H1 (cell line): ENCODE results near the gene KCNT1. TPM values are rescaled to one million over a fixed set of nuclear protein-coding genes. Genes with fewer than 3 reads are reported as not detected.

Source experiments
- CTCF ChIA-PET: fragments of 300-600 bp; sonication (Branson Sonifier 250); formaldehyde crosslinking; loops from one replicate; lab custom pipeline; 2021; ENCODE audit not compliant: partially characterized antibody; lab: Charles Lee
- POLR2A ChIA-PET: fragments of 300-600 bp; sonication (Branson Sonifier 250); formaldehyde crosslinking; loops from one replicate; lab custom pipeline; 2021; ENCODE audit warnings: inconsistent platforms; ENCODE audit not compliant: partially characterized antibody; lab: Charles Lee
- DNase-seq, 2 experiments: peaks; one replicate each; pipeline versions ENCODE4 v3.0.0 to v3.0.0-alpha.2; 2010 to 2022; ENCODE audit warnings: low spot score in 2 of 2, low read depth in 1 of 2, mixed read lengths in 1 of 2
- FAIRE-seq: peaks from 2 replicates; lab custom pipeline; 2011; peaks lifted over from hg19 to GRCh38; lab: Jason Lieb, UNC
- H2AFZ ChIP-seq: 2 replicates; pipeline ENCODE4 v1.8.1; 2012; ENCODE audit warnings: low read length, inconsistent platforms
- H2AK5ac ChIP-seq: 2 replicates; pipeline ENCODE4 v1.6.1; 2013; ENCODE audit warnings: low read depth, low read length
- H2BK120ac ChIP-seq: replicated peaks from 2 replicates; pipeline ENCODE3; 2013; ENCODE audit warnings: low read depth, low read length, inconsistent platforms
- H2BK12ac ChIP-seq: 2 replicates; pipeline ENCODE4 v1.6.1; 2013; ENCODE audit warnings: low read depth, low read length
- H2BK15ac ChIP-seq: 2 replicates; pipeline ENCODE4 v1.6.1; 2013; ENCODE audit warnings: low read length
- H2BK20ac ChIP-seq: 2 replicates; pipeline ENCODE4 v1.6.1; 2013; ENCODE audit warnings: low read length
- H2BK5ac ChIP-seq: 2 replicates; pipeline ENCODE4 v1.6.1; 2013; ENCODE audit warnings: low read depth, low read length
- H3K14ac ChIP-seq: 2 replicates; pipeline ENCODE4 v1.6.1; 2013; ENCODE audit warnings: inconsistent platforms; ENCODE audit not compliant: insufficient read length
- H3K18ac ChIP-seq: 2 replicates; pipeline ENCODE4 v1.6.1; 2013; ENCODE audit warnings: low read length; ENCODE audit errors: extremely low read depth
- H3K23ac ChIP-seq: 2 replicates; pipeline ENCODE4 v1.6.1; 2013; ENCODE audit warnings: inconsistent platforms; ENCODE audit not compliant: insufficient read length
- H3K23me2 ChIP-seq: 2 replicates; pipeline ENCODE4 v1.6.1; 2013; ENCODE audit warnings: low read depth, low read length
- H3K27ac ChIP-seq: 2 replicates; pipeline ENCODE4 v1.6.1; 2011; ENCODE audit warnings: low read depth, low read length, inconsistent platforms
- H3K27me3 ChIP-seq, 4 experiments: replicated peaks in 1 of 4; 1 replicate in 1 of 4; 2 replicates in 3 of 4; pipeline versions ENCODE4 v1.6.1 to v1.8.1; 2011 to 2013; ENCODE audit warnings: low read length in 3 of 4, mild to moderate bottlenecking in 3 of 4, inconsistent platforms in 2 of 4, mixed read lengths in 2 of 4, moderate library complexity in 1 of 4; ENCODE audit not compliant: control insufficient read depth in 3 of 4, insufficient read depth in 3 of 4; ENCODE audit errors: extremely low read depth in 1 of 4
- H3K36me3 ChIP-seq, 4 experiments: 2 replicates each; pipeline versions ENCODE4 v1.6.1 to v1.8.1; 2011 to 2013; ENCODE audit warnings: mild to moderate bottlenecking in 4 of 4, low read length in 3 of 4, moderate library complexity in 2 of 4, control low read depth in 1 of 4, inconsistent platforms in 1 of 4; ENCODE audit not compliant: insufficient read depth in 4 of 4, control insufficient read depth in 2 of 4
- H3K4ac ChIP-seq: replicated peaks from 2 replicates; pipeline ENCODE3; 2013; ENCODE audit warnings: low read length, low read depth, mixed read lengths, inconsistent platforms; ENCODE audit not compliant: insufficient read length
- H3K4me1 ChIP-seq, 4 experiments: replicated peaks in 1 of 4; 1 replicate in 1 of 4; 2 replicates in 3 of 4; pipeline versions ENCODE4 v1.6.1 to v1.8.1; 2011 to 2013; ENCODE audit warnings: low read length in 3 of 4, inconsistent platforms in 2 of 4, mixed read lengths in 1 of 4; ENCODE audit not compliant: insufficient read depth in 4 of 4, control insufficient read depth in 3 of 4
- H3K4me2 ChIP-seq, 2 experiments: 2 replicates each; pipeline versions ENCODE4 v1.6.1 to v1.8.1; 2011 to 2013; ENCODE audit warnings: low read depth in 2 of 2, low read length in 2 of 2, control low read depth in 1 of 2, inconsistent platforms in 1 of 2, mild to moderate bottlenecking in 1 of 2; ENCODE audit not compliant: insufficient read depth in 1 of 2
- H3K4me3 ChIP-seq, 4 experiments: fragments of 200-600, 300-600 bp in 1 of 4; sonication (generic), shearing (Covaris generic), sonication (Bioruptor Twin) in 1 of 4; 2 replicates each; pipeline versions ENCODE4 v1.5.1 to v1.8.1; 2011 to 2016; ENCODE audit warnings: low read length in 4 of 4, low read depth in 3 of 4, control low read depth in 2 of 4, inconsistent platforms in 2 of 4, mild to moderate bottlenecking in 2 of 4, mixed read lengths in 1 of 4, moderate library complexity in 1 of 4; ENCODE audit not compliant: insufficient read depth in 2 of 4; ENCODE audit errors: extremely low read depth in 1 of 4
- H3K56ac ChIP-seq: replicated peaks from 2 replicates; pipeline ENCODE3; 2013; ENCODE audit warnings: low read depth, mild to moderate bottlenecking, mixed read lengths, low read length, inconsistent platforms; ENCODE audit not compliant: insufficient read length
- H3K79me1 ChIP-seq: 2 replicates; pipeline ENCODE4 v1.6.1; 2013; ENCODE audit warnings: low read depth, low read length, control low read depth
- H3K79me2 ChIP-seq, 2 experiments: 2 replicates each; pipeline versions ENCODE4 v1.6.1 to v1.8.1; 2012 to 2013; ENCODE audit warnings: low read length in 2 of 2, mild to moderate bottlenecking in 2 of 2, inconsistent platforms in 1 of 2; ENCODE audit not compliant: insufficient read depth in 2 of 2, control insufficient read depth in 1 of 2
- H3K9ac ChIP-seq, 4 experiments: replicated peaks in 1 of 4; 1 replicate in 1 of 4; 2 replicates in 3 of 4; pipeline versions ENCODE4 v1.6.1 to v1.8.1; 2011 to 2013; ENCODE audit warnings: low read depth in 3 of 4, low read length in 3 of 4, control low read depth in 2 of 4, mild to moderate bottlenecking in 2 of 4, moderate library complexity in 2 of 4, inconsistent platforms in 1 of 4; ENCODE audit errors: extremely low read depth in 1 of 4
- H3K9me3 ChIP-seq, 2 experiments: 2 replicates each; pipeline versions ENCODE4 v1.6.1 to v1.8.1; 2012 to 2013; ENCODE audit warnings: mild to moderate bottlenecking in 2 of 2, moderate library complexity in 2 of 2, control low read depth in 1 of 2, inconsistent platforms in 1 of 2, low read depth in 1 of 2, low read length in 1 of 2, mixed read lengths in 1 of 2; ENCODE audit not compliant: insufficient read depth in 2 of 2
- H4K20me1 ChIP-seq, 2 experiments: replicated peaks in 1 of 2; 2 replicates each; pipeline versions ENCODE3 to v1.8.1; 2011 to 2013; ENCODE audit warnings: inconsistent platforms in 2 of 2, low read length in 2 of 2, mild to moderate bottlenecking in 1 of 2; ENCODE audit not compliant: insufficient read depth in 2 of 2, control insufficient read depth in 1 of 2
- H4K5ac ChIP-seq: 2 replicates; pipeline ENCODE4 v1.6.1; 2013; ENCODE audit warnings: low read length, low read depth, mixed read lengths, inconsistent platforms; ENCODE audit not compliant: insufficient read length
- H4K8ac ChIP-seq: 2 replicates; pipeline ENCODE4 v1.8.0; 2013; ENCODE audit warnings: mild to moderate bottlenecking, moderate library complexity, low read length, inconsistent platforms; ENCODE audit not compliant: insufficient read depth; ENCODE audit errors: extremely low read depth
- H4K91ac ChIP-seq: replicated peaks from 2 replicates; pipeline ENCODE3; 2013; ENCODE audit warnings: low read length, mixed read lengths, inconsistent platforms; ENCODE audit not compliant: insufficient read length
- GABPA ChIP-seq: IDR thresholded peaks from 2 replicates; pipeline ENCODE4 v1.6.1; 2011; ENCODE audit warnings: mild to moderate bottlenecking, low read length, moderate library complexity, borderline replicate concordance; ENCODE audit not compliant: insufficient read depth
- KDM4A ChIP-seq: IDR thresholded peaks from one replicate; pipeline ENCODE4 v1.7.1; 2012; ENCODE audit warnings: low read depth, mild to moderate bottlenecking, moderate library complexity, low read length, inconsistent platforms; ENCODE audit not compliant: severe bottlenecking
- POLR2AphosphoS5 ChIP-seq: IDR thresholded peaks from 2 replicates; pipeline ENCODE4 v1.6.1; 2011; ENCODE audit warnings: low read depth, low read length
- RXRA ChIP-seq: IDR thresholded peaks from 2 replicates; pipeline ENCODE4 v1.6.1; 2011; ENCODE audit warnings: low read depth, mild to moderate bottlenecking, low read length, moderate library complexity; ENCODE audit not compliant: insufficient read depth
- SP2 ChIP-seq: IDR thresholded peaks from 2 replicates; pipeline ENCODE4 v1.6.1; 2012; ENCODE audit warnings: mild to moderate bottlenecking, low read length, inconsistent platforms
- SRF ChIP-seq: IDR thresholded peaks from 2 replicates; pipeline ENCODE4 v1.6.1; 2011; ENCODE audit warnings: mild to moderate bottlenecking, low read depth, low read length, moderate library complexity
- TBP ChIP-seq: IDR thresholded peaks from 2 replicates; pipeline ENCODE4 v1.6.1; 2011; ENCODE audit warnings: low read depth, low read length, improper control_type of control experiment
- TEAD4 ChIP-seq: IDR thresholded peaks from 2 replicates; pipeline ENCODE4 v1.6.1; 2012; ENCODE audit warnings: low read depth, low read length, inconsistent platforms, mixed read lengths
- YY1 ChIP-seq: IDR thresholded peaks from 2 replicates; pipeline ENCODE4 v1.6.1; 2011; ENCODE audit warnings: low read depth, mild to moderate bottlenecking, low read length
- WGBS, 2 experiments: shearing (Covaris generic) in 1 of 2; methylation state at CpG; one replicate each; pipeline versions ENCODE4 v1.1.6 to v1.1.7; 2013 to 2015; ENCODE audit warnings: low lambda C conversion rate in 2 of 2, mixed read lengths in 2 of 2, inconsistent platforms in 1 of 2, low coverage in 1 of 2, missing lambda C conversion rate in 1 of 2; ENCODE audit not compliant: insufficient replicate concordance in 2 of 2, insufficient coverage in 1 of 2, insufficient read length in 1 of 2; ENCODE audit errors: extremely low coverage in 1 of 2, missing lambda C conversion rate in 1 of 2; 5-methylcytosine and 5-hydroxymethylcytosine counted together
- polyA plus RNA-seq, 7 experiments: library from polyadenylated mRNA; depleted of rRNA in 3 of 7; stranded (reverse) in 5 of 7; unstranded in 2 of 7; fragments of >200 nt in 5 of 7; fragments of 200-250 nt in 2 of 7; gene quantifications; 1 replicate in 5 of 7; 2 replicates in 1 of 7; 4 replicates in 1 of 7; pipeline versions ENCODE4 v1.2.1 to v1.2.3, GENCODE V29; 2011 to 2013; ENCODE audit warnings: missing spikeins in 2 of 7, mixed read lengths in 2 of 7
- total RNA-seq: library from RNA; stranded (reverse); fragmentation: NEBNext Ultra II Directional; extraction: Animal tissue kit (Norgen Biotek cat#: 25700); gene quantifications from 2 replicates; pipeline ENCODE4 v1.2.1, GENCODE V29; 2021
- TF ChIP-seq, protein P1 (sequence below), 3 experiments: IDR thresholded peaks; 1 replicate in 2 of 3; 2 replicates in 1 of 3; pipeline versions ENCODE4 v1.5.1 to v1.6.1; 2011; ENCODE audit warnings: low read length in 3 of 3, mild to moderate bottlenecking in 3 of 3, inconsistent platforms in 2 of 3, low read depth in 1 of 3, moderate library complexity in 1 of 3; ENCODE audit not compliant: insufficient read depth in 1 of 3; ENCODE audit errors: control extremely low read depth in 1 of 3
- TF ChIP-seq, protein P2 (sequence below): IDR thresholded peaks from 2 replicates; pipeline ENCODE4 v1.6.1; 2012; ENCODE audit warnings: inconsistent platforms

KCNT1 gene
- total and polyA plus RNA-seq, 2 of the 8 experiments (the other 6 are each of a cell fraction or from before 2014, with no cell fraction given): 0.13 to 0.20 TPM

GRCh38 chr9:135677641-135678168, 24.3 kb upstream of the KCNT1 start:
- peak overlapping the region; percentile 11; the same call in 1 of the 2 replicates for H2BK15ac ChIP-seq
- no peaks in the 10 kb centered on the region for H3K79me1 ChIP-seq
- no peaks in the 10 kb centered on the region for H3K23me2 ChIP-seq
- H3K56ac ChIP-seq: no peak overlapping the region
- peak overlapping the region; percentile 3; the same call in 1 of the 2 replicates for H2BK5ac ChIP-seq
- peak overlapping the region; percentile 4 for H4K91ac ChIP-seq
- FAIRE-seq (no peak), DNase-seq (no peak)
- H3K4me2 ChIP-seq: no peak overlapping the region
- H3K79me2 ChIP-seq: no peaks in the 10 kb centered on the region
- no peak overlapping the region for H3K9ac ChIP-seq
- H3K18ac ChIP-seq: no peak overlapping the region
- no peaks in the 10 kb centered on the region for H3K36me3 ChIP-seq
- no peaks in the 10 kb centered on the region for H4K20me1 ChIP-seq
- H4K8ac ChIP-seq: no peak overlapping the region
- WGBS, 2 experiments: 90% methylated on average over 20 of the region's 22 CpGs; no CpG with 5 or more reads in 1 of the 2 experiments
- ChIA-PET POLR2A (interaction anchor here (0.6 to 0.8 kb wide), 2 partner anchors 15 to 75 kb away, joined by 3 read pairs; no protein-coding TSS in a partner anchor), CTCF (interaction anchor here (0.8 to 1.8 kb wide), 4 partner anchors 16 to 120 kb away, joined by 3 to 5 read pairs (median 3); no protein-coding TSS in a partner anchor)
- H2AFZ ChIP-seq: no peak overlapping the region
- no peak overlapping the region for H2AK5ac ChIP-seq
- H3K27me3 ChIP-seq: no peaks in the 10 kb centered on the region; a peak in 1 of 7 replicates
- H3K4ac ChIP-seq: no peak overlapping the region
- H3K23ac ChIP-seq: no peak overlapping the region
- H4K5ac ChIP-seq: no peak overlapping the region
- H2BK120ac ChIP-seq: no peak overlapping the region
- H3K4me3 ChIP-seq: no peak overlapping the region
- H2BK12ac ChIP-seq: peak overlapping the region; percentile 52; the same call in 1 of the 2 replicates
- peaks cover 0 to 13% (median 2%) of the 10 kb centered on the region in 4 experiments; a peak in 4 of 7 replicates for H3K4me1 ChIP-seq
- no peak overlapping the region for H3K14ac ChIP-seq
- no peak overlapping the region for H3K27ac ChIP-seq
- peaks cover 3 to 5% of the 10 kb centered on the region in 2 experiments; a peak in 1 of 4 replicates for H3K9me3 ChIP-seq
- no peak overlapping the region for H2BK20ac ChIP-seq
- TF ChIP-seq KDM4A (no peak), POLR2AphosphoS5 (no peak), TEAD4 (no peak), TBP (no peak), RXRA (no peak), GABPA (no peak), SRF (no peak), SP2 (no peak), YY1 (no peak)
- TF ChIP-seq, protein P1, sequence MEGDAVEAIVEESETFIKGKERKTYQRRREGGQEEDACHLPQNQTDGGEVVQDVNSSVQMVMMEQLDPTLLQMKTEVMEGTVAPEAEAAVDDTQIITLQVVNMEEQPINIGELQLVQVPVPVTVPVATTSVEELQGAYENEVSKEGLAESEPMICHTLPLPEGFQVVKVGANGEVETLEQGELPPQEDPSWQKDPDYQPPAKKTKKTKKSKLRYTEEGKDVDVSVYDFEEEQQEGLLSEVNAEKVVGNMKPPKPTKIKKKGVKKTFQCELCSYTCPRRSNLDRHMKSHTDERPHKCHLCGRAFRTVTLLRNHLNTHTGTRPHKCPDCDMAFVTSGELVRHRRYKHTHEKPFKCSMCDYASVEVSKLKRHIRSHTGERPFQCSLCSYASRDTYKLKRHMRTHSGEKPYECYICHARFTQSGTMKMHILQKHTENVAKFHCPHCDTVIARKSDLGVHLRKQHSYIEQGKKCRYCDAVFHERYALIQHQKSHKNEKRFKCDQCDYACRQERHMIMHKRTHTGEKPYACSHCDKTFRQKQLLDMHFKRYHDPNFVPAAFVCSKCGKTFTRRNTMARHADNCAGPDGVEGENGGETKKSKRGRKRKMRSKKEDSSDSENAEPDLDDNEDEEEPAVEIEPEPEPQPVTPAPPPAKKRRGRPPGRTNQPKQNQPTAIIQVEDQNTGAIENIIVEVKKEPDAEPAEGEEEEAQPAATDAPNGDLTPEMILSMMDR (IDR thresholded peaks at IDR 0.05; ENCODE audit: control extremely low read depth in 1 of 3, insufficient read depth in 1 of 3, low read depth in 1 of 3, low read length in 3 of 3): no peak
- TF ChIP-seq, protein P2, sequence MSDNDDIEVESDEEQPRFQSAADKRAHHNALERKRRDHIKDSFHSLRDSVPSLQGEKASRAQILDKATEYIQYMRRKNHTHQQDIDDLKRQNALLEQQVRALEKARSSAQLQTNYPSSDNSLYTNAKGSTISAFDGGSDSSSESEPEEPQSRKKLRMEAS: no peak
